NCI-H460 (cell line): ENCODE results near the gene DBH. TPM values are rescaled to one million over a fixed set of nuclear protein-coding genes. Genes with fewer than 3 reads are reported as not detected.

Source experiments
- DNase-seq: peaks from one replicate; pipeline ENCODE4 v3.0.0-alpha.2; 2016; ENCODE audit warnings: low read depth; ENCODE audit errors: extremely low read depth
- total RNA-seq: library from RNA; depleted of rRNA; stranded (reverse); fragments of >200 nt; shearing (Covaris generic); gene quantifications from 2 replicates; pipeline ENCODE4 v1.2.3, GENCODE V29; 2014

The DBH gene
- total RNA-seq, 1 experiment from 2014 or later: not detected

DNA sequence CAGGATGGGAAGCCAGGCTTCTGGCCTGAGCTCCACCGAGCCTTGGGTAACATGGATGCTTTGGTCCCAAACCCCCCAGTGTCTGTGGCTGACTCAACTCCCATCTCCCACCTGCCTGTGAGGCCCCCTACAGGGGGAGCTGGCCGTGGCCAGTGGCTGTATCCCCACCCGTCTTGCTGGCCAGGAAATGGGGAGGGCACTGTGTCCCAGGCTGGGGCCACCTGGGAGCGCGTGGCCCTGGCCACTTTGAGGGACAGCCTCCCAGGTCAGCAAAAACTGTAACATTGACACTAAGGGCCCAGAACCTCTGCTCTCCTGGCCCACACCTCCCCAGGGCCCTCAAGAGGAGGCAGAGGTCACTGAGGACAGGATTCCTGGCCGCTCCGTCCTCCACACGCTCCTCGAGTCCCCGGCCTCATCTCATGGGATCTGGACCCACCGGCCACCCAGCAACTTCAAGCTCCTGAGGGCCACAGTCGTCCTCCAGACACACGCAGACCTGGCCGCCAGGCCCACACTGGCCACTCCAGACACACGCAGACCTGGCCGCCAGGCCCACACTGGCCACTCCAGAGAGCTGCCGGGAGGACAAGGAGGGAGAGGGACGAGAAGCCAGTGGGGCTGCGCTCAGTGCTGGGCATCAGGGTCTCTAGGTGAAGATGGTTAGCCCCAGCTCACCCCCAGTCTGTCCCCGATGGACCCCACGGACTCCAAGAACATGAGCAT is 44.2 kb downstream of the DBH start:
- DNase-seq: no peak

DNA sequence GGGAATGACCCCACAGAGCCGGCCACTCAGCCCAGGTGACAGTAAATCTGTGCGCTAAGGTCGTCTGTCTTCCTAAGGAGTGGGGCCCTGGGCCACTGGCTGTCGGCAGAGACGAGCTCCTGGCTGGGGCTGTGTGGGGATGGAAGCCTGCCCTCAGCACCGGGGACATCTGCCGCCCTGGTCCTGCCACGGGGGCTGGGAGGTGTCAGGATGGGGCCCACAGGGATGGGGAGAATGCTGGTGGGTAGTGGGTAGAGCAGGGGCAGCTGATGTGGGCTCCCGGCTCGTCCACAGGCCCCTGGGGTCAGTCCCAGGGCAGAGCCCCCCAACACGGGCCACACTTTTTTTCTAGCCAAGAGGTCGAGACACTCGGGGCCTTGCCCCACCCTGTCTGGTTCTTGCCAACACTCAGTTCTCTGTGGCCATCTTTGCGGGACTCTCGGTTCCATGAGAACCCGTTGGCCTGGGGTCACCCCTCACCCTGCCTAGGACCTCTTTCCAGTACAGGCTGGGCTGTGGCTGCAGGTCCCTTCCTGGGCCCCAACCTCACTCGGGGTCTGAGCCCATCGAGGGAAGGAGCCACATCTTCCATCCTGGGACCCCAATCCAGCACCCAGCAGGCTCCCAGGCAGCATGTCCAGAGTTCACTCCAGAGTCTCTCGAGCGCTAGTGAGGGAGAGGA is 45.0 kb downstream of the DBH start:
- DNase-seq: no peak

DNA sequence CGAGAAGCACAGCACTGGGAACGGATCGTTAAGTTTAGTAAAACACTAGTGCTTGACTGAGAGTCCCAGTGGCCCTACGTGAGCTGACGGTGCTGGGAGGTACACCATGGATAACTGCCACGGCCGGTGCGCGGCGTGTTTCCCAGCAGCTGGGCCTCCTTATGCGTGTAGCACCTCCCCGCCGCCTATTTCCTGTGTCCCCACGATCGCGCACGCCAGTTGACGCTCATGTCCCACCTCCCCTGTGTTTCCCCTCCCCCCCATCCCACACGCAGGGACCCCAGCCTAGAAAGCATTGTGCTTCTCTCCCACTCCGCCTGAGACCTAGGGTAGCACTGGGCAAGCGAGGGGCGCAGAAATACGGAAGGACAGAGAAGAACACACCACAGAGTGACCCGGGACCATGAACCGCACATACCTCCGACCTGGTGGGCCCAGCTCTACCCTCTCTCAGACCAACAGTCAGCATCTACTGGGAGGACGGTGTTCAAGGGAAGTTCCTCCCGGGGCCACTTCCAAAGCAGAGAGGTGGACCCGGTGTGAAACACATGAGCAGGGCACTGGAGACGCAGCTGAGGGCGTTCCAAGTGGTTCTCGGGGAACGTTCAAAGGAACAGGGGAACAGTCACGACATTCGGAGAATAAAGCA is 45.6 kb downstream of the DBH start:
- DNase-seq: no peak

- DNase-seq: no peak
Measured at GRCh38 chr9:133682818-133683585, 46.8 kb downstream of the DBH start.

DNA sequence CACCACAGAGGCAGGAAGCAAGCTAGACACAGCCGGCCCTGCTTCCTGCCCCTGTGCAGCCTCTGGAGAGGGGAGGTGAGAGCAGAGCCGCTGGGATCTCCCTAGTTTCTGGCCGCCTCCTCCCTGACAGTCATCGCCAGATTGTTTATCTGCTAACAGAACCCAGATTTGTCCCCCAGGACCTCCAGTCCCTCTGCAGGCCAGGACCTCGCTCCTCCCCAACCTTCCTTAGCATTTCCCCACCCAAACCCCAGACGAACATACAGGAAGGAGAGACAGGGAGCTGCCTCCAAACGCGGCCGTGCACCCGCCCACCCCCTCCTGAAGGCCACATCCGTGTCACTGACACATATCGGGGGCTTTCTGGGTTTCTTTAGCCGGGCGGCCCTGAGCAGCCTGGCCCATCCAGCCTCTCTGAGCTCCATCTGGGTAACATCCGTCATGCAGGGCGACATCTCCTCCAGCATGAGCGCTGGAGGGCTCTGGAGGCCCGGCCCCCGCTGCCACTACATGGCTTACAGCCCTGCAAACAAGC is 47.5 kb downstream of the DBH start:
- DNase-seq: no peak

DNA sequence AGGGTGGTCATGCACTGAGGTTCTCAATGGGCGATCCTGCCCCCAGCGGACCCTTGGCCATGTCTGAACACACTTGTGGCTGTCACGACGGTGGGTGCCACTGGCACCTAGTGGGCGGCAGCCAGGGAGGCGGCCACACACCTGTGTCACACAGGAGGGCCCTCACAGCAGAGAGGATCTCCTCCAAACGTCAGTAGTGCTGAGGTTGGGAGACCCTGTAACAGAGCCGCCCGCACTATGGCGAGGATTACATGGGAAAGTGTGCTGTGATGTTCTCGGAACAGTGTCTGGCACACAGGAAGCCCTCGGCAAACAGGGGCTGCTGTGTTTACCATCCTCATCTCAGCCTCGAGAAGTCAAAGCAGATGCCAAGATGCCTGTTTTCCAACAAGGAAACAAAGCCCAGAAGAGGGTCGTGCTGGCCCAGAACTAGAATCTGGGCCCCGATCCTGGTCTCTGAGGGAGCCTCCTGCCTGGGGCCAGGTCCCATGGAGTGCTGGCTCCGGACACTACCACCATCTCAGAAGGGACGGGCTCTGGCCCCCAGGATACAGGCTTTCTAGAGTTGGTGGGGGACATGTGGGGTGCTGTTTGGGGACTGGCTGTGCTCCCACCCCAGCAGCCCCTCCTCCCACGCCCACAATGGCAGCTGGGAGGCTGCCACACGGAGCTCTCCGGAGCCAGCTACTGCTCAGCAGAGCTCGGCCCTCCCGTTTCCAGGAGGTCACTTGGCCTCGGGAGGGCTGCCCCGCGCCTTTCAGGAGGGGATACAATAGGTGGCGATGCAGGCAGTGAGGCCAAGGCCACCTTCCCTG is 48.2 kb downstream of the DBH start:
- no peak for DNase-seq

DNA sequence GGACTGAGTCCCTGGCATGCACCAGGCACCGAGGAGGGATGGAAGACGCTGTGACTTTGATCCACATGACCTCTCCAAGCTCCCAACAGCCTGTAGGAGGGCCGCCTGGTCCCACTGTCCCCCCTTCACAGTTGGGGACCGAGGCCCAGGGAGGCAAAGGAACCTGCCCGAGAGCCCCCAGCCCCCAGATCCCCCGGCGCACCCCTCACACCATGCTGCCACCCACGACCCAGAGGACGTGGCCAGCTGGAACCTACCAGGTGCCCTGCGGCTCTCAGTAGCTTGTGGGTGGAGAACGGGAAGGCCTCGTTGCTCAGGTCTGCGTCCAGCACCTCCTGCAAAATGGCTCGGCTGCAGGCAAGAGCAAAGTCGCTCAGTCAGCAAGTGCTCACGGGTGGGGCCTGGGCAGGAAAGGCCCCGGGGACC is 48.8 kb downstream of the DBH start:
- no peak for DNase-seq

DNA sequence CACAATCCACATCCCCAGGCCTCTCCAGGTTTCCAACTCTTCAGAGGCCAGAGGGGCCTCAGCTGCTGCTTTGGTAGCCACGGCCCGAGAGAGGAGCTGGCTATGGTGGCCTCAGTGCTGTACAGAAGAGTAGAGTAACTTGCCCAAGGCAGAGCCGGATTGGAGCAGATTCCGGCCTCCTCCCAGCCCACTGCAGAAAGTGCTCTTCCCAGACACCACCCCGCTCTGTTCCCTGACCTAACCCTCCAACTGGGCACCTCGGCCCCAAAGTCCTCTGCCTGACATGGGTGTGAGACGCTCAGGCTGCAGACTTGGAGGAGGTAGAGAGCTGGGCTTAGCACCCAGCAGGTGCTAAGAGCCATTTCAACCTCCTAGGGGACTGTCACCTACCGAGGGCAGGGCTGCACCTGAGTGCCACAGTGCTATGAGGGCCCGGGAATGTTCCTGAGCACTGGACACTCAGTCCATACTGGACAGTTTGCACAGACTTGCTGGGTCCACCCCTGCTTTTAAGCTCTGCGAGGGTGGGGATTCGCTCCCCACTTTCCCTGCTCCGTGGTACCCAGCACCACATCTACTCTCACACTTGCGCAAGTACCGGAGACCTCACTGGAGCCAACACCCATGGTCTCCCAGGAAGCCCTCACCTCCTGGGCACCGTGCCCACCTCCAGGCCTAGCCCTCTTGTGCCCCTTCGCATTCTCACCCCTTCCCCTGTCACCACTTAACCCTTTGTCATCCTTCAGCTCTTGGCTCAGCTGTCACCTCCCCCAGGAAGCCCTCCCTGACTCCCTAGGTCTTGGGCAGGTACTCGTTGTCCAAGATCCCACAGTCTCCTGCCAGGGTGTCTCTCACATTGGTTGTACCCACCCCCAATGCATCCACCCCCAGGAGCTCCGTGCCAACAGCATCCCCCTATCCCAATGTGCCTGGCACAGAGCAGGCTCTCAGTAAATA is 49.8 kb downstream of the DBH start:
- DNase-seq: no peak

GRCh38 chr9:133686642-133687575 is 50.7 kb downstream of the DBH start:
- no peak for DNase-seq

- no peak for DNase-seq
Measured at GRCh38 chr9:133687856-133688761, 51.9 kb downstream of the DBH start.

DNA sequence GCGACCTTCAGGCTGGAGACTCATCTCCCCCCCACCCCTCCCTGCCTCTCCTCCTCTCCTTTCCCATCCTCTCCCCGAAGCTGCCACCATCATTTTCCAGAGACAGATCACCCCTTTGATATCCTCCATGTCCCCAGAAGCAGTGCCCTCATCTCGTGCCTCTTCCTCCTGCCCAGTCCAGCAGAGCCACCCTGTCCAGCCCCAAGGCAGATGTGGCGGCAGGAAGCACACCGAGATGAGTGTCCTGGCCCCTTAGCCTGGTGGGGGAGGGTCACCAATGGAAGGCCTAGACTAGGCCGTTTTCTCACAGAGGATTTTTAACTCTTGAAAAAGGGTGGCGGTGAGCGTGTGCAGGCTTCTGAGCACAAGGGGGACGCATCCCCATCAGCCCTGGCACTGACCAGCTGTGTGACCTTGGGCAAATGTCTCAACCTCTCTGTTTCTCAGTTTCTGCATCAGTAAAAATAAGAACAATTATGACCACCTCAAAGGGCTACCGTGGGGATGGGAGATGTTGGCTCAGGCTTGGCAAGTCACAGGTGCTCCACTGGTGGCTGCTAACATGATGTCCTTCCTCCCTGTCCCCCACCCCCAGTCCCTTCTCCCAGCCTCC is 53.1 kb downstream of the DBH start:
- no peak for DNase-seq

DNA sequence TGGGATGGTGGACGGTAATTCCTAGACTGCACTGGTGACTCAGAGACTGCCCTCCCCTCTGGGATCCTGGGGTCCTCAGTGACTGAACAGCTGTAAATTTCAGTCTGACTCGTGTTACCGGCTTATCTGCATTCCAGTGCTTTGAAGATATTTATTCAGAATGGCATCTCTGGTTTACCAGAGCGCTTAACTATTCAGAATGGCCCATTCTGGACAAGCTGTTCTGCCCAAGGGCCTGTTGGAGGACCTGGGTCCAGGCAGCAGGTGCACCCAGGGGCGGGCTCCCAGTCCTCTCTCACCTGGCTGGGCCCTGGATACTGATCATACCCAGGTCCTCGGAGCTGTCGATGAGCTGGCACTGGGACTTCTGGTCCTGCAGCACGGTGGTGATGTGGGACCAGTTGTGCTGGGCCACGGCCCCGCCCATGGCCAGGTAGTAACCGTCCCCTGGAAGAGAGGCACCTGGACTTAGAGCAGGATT is 54.0 kb downstream of the DBH start:
- DNase-seq: no peak

GRCh38 chr9:133691191-133691590 is 55.0 kb downstream of the DBH start:
- no peak for DNase-seq

GRCh38 chr9:133691626-133692363 is 55.6 kb downstream of the DBH start:
- DNase-seq: no peak

DNA sequence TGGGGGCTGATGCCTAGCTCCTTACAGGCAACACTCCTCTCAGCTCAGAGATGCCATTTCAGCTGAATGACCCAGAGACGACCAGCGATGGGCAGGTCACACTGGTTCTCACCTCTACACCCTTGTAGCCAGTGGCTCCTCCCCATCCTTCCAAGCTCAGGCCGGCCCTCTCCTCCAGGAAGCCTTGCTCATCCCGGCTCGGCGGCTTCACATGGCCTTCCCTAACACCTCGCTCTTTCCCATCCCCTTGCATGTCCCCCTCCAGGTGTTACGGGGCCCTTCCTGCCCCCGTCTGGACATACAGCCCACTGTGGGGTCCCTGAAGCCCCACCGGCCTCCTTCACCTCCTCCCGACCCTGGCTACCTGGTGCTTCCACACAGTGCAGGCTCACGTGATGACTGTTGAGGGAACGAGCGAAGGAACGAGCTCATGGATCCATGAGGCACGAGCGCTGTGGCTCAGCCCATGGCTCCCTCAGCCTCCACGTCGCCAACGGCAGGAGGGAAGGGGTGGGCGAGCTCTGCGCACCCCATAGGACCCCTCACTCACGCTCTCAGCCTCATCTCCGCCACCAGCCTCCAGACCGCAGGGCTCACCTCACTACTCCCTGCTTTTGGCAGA is 56.3 kb downstream of the DBH start:
- DNase-seq: no peak
